ENCODE measurements around the gene FNBP1L. TPM values are rescaled to one million over a fixed set of nuclear protein-coding genes. Genes with fewer than 3 reads are reported as not detected.
A peak's percentile ranks its signal among the peaks of the same experiment; 100 is the strongest.
"Not testable (repeated sequence)": the region's sequence is repeated elsewhere in the genome, so short reads cannot be mapped to it uniquely, and the experiment has no call there.

Gene FNBP1L
- polyA plus RNA-seq, 12 donors = 39.0 to 81.0 (median 57.5) TPM; not detected in 1

DNA sequence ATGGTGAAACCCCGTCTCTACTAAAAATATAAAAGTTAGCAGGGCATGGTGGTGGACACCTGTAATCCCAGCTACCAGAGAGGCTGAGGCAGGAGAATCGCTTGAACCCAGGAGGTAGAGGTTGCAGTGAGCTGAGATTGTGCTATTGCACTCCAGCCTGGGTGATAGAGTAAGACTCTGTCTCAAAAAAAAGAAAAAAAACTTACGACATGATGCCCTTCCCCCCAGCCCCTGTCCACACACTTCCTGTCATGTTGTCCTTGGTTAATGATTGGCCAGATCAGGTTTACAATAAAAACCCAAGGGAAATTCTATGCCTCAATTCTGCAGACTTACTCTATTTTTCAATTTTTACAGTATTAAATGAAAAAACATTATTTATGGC lies 143.4 kb downstream of the FNBP1L start:
- not testable (repeated sequence) for DNase-seq

DNA sequence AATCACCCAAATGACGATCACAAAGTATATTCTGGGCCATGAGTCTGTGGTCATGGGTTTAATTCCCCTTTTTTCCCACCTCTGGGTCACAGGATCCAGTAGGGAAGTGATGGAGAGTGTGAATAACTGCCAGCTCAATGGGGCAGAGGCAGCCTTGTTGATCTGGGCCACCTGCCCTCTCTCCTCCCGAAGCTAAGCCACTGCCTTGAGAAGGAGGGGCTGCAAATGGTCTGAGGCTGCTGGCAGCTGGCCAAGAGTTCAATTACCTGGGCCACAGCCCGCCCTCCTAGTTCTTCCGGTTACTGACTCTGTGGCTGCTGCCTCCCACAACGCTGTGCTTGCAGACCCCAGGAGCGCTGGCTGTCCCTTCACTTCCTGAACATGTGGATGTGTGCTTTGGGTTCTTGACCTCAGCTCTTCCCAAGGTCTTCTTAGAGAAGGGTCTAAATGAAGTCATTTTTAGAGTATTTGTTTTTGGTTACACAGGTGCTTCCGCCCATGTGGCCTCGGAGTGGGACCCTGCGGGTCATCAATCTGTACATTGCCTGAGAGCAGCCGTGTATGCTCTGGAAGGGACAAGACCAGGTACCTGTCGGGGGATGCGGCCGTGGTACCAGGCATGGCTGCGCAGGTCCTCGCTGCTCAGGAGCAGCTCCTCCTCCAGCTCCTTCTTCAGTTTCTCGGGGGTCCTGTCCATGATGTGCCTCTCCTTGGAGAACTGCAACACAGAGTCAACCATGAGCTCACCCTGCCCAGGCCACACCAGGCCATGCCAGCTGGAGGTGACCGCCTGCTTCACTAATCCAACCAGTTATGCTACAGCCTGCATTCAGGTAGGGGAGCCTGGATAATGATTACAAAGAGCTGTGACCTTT lies 144.0 kb downstream of the FNBP1L start:
- DNase-seq = no peak

DNA sequence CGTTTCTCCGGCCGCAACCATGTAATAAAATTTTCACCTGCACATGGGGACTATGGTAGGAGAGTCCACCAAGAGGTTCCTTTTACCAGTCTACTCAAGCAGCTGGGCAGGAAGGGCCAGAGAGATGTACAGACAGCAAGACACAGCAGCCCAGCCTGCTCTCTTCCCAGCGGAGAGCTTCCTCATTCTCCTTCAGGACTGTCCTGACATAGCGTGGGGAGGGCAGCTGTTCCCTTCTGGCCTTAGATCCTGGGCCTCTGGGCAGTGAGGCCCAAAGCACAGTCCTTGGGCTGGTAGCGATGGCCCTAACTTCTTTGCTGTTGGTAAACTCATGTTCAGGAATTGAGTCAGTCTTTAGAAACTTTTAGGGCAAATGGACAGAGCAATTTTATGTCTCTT lies 144.6 kb downstream of the FNBP1L start:
- no peak for DNase-seq

DNA sequence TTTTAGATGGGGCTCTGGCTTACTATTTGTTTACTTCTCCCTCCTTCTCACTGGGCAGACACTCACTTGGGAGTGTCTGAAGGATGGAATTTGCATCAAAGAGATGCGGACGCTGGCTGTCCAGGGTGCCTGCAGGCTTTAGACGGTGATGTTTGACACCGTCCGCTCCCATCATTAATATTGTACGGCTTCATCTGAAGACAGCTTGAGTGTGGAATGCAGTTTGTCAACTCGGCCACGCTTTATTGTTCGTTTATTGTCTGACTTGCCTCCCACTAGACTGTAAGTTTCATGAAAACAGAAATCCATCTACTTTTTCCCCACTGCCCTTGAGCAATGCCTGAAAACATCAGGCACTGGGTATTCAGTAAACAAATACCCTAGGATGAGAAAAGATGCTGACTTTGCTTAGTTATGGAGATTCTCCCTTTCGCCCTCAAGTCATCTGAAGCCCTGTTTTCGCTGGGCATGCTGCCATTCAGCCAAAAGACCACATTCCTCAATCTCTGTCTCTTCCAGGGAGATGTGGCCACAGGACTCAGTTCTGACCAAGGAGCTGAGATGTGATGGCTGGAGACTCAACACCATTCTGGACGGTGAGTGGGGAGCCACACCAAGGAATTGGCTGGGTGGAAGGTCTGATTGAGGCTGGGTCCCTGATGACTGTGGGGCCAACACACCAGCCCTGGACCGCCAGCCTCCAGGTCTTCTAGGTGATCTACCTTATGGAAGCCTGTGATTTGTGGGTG lies 146.1 kb downstream of the FNBP1L start:
- no peak for DNase-seq

DNA sequence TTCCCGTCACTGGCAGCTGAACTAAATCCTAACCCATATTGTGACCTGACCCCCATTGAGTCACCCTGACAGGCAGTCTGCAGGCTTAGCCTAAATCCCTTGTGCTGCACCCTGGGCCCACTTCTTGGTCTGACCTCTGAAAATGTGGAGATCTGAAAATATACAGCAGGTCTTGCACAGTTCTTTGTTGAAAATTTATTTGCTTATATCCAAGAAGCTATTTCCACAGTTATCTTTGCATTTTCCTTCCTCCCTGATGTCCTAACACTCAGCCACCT lies 146.6 kb downstream of the FNBP1L start:
- no peak for DNase-seq

DNA sequence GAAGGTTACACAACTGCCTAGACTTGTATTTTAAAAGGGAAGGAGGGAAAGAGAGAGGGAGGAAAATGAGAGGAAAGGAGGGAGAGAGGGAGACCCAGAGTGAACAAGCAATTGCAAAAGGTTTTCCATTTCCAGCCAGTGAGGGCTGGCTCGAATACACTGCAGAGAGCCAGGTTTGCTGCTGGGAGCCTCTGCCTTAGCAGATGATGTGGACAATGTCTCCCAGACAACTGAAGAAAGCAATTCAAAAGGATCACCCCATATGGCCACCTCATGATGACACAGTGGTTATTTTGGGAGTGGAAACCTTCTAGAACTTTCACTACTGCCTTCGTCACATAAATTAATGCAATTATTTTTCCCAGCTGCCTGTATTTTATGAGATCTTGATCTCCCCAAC lies 147.3 kb downstream of the FNBP1L start:
- DNase-seq = peak; percentile 76

DNA sequence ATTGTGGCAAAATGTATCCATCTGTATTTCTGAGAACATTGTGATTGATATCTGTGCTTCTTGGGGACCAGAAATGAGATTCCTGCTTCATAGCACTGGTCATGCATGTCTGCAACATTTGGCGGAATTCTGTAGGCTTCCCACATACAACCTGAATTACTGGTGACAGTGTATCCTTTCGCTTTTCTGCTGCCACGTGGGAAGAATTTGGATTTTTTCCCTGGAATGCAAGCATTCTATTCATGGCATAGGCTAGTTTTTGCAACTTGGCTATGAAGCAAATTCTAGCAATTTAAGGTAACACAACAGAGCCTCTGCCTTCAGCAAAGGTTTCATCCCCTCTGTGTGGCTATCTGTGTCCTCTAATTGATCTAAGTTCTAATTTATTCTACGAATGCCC lies 147.8 kb downstream of the FNBP1L start:
- no peak for DNase-seq

DNA sequence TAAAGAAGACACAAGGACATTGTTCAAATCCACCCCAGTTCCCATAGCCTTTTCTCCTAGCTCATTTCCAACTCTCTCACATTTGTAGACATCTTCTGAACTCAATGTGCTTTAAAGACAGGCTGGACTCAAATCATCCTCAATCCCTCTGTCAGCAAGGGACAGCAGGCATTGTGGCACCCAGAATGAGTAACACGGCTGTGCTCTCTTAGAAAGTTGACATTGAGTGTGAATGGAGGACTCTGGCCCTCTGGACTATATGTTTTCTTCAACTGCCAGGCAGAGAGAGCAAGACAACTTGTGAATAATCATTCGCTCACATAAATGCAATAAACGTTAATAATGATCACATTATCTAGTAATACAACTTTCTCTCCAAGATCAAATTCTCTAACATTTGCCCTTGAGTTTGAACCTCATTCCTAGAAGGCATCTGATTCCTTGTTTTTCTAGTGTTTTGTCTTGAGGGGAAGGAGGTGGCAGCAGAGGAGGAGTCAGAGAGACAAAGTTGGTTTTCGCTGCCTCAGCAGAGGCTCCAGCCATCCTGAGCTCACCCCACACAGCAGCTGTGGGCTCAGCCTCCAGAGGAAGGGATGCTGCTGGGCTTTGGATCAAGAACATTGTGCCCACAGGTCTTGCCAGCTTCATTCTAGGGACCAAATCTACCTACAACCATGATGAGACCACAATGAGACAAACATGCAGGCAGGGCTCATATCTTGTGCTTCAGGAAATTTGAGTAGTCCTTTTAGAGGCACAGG lies 148.6 kb downstream of the FNBP1L start:
- no peak for DNase-seq

DNA sequence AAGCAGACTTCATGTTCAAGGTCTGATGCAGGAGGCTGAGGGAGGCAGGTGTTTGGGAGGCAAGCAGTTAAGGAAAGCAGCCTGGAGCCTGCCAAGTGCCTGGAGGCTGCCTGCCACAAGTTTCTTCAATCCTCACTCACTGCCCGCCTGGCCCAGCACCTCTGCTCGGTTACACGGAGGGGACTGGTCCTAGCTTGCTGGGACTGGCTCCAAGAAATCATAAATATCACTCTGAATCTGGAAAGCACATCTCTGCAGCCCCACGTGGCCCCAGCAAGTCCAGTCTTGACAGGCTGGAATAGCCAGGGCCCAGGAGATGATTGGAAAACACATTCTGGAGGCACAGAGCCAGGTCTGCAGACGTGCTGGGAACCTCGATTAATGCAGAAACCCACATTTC lies 149.8 kb downstream of the FNBP1L start:
- DNase-seq = peak; percentile 82

DNA sequence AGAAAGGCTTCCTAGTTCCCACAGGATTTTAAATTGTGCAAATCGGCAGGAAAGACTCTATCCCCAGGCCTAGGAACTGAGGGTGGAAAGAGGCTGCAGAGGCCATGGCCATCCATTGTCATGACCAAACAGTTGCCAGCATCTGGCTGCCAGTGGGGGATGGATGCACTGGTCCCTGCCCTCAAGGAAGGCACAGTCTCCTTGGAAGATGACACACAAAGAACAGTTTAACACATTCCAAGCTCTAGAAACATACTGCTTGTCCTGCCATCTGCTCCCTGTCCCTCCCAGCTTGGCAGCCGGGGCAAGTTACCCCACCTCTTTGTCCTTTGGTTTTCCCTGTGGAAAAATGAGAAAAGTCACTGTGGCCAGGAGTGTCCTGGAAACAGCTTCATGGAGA lies 150.5 kb downstream of the FNBP1L start:
- DNase-seq = no peak

DNA sequence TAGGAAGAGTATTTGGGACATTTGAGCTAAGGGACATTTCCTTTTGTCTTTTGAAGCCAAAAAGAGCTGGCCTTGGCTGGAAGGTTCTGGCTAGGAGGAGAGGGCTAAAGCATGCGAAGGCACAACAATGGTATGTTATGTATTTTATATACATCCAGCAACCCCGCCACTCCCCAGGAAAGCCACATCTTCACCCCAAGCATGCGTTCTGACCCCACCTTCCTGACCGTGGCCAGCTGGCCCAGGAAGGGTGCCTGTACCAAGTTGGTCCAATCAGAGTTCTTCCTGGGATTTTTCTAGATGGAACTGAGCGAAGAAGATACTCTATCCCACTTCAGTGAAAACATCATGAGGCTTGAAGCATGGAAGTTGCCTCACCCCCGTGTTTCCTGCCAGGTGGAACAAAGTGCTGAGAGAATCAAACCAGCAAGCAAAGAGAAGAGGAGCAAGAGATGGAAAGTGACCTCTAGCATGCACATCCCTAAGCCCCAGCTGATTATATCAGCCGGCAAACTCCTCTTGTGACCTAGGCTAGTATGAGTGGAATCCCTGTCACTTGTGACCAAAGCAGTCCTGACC lies 151.0 kb downstream of the FNBP1L start:
- no peak for DNase-seq

DNA sequence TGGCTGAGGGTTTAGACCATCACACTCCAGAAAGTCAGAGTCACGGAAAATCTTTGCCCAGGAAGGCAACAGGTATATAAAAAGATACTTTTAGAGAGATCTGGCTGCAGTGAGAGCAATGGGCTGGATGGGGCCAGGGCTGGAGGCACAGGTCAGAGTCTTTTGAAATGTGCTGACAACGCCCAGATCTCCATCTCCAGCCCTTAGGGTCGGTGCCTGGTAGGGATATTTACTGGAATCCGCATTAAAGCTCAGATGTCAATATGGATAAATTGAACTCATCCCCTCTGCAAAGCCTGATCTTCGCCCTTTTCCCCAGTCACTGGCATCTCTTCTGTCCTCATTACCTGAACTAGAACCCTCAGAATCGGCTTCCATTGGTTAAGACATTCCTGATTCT lies 151.6 kb downstream of the FNBP1L start:
- DNase-seq = no peak

DNA sequence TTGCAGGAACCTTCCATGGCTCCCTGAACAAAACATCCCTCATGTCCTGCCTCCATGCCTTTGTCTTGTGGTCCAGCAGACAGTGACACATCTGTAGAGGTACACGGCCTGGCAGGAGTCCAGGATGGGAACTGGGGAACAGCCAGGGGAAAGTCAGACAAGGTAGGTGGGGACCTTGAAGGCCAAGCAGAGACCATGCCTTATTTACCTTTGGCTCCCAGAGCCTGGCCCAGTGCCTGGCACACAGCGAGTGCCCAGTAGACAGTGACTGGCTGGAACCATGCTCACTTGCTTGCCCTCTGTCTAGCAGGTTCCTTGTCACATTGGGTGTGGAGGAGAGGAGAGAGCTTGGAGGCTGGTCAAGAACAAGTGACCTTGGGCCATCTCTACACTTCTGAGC lies 152.7 kb downstream of the FNBP1L start:
- no peak for DNase-seq

DNA sequence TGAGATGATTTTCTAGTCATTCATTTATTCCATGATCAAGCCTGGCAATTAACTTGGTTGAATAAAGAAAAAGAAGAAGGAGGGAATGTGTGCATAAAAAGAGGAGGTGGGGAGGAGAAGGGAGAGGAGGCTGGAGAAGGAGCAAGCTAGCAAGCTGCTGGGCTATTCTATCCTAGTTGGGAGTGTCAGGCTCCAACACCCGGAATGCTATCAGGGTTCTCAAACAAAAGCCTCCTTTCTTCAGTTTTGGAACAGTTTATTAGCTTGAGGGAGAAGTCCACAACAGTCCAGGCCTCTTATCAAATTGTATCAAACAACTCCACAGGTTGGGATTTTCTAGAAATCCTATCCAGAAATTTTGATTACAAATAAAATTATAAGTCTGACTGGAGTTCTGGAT lies 153.8 kb downstream of the FNBP1L start:
- no peak for DNase-seq

DNA sequence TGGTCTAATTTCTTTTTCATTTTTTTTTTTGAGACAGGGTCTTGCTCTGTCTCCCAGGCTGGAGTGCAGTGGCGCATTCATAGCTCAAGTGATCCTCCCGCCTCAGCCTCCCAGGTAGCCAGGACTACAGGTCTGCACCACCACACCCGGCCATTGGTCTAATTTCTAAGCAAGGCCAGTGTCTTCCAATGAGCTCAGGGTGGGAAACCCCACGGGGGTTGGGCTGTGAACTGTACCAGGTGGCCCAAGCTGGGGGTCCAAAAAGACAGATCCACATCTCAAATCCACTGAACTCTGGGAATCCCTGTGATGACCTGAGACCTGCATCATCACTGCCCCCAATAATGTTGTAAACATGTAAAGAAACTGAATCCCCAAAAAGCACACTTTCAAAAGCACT lies 154.2 kb downstream of the FNBP1L start:
- no peak for DNase-seq

DNA sequence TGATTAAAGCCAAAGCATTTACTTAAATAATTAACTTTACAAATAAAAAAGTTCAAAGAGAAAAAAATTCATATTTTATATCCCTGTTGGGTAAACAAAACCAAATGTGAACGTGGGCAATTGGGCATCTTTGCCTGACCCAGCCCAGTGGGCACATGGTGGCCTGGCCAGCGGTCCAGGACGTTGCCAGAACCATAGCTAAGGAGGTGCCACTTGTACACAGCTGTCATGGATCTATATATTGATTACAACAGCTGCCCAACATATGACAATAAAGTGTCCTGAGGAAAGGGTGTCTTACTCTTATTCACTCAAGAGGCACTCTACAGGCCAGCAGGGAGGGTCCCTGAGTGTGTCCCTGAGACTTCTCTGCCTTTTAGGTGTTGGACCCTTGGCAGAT lies 155.2 kb downstream of the FNBP1L start:
- DNase-seq = no peak

DNA sequence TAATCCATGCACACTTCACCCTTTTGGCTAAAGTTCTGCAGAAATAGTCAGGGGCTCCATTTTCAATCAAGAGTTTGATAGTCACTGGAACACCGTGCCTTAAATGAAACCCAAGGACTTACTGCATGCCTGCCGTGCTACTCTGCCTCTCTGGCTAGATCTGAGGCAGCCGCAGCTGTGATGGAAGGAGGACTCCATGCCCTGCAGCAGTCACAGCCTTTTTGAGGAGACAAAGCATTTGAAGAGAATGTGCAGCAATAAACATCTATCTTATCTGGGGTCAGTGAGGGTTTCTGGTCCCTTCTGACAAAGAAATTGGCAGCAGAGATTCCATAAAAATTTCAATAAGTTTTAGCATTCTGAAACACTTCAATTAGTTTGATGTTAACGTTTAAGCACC lies 155.7 kb downstream of the FNBP1L start:
- DNase-seq = no peak

Other genes with a start within 250 kb of the FNBP1L start
- gene DR1, start 102.2 kb upstream of the FNBP1L start, polyA plus RNA-seq (ENCODE audit: insufficient read length in 12 of 12) = 10 to 100 TPM; 36.4 to 85.2 (median 69.9) TPM
- gene BCAR3, start 233.7 kb downstream of the FNBP1L start, polyA plus RNA-seq (ENCODE audit: insufficient read length in 12 of 12) = 10 to 100 TPM in 11 of 12 donors, not detected in 1; 14.7 to 23.5 (median 17.7) TPM